DMS153 treated with DMSO at 0.1 percent for 48 hours (cell line): ENCODE data around the gene CHKB.
"Not testable (repeated sequence)": the region's sequence is repeated elsewhere in the genome, so short reads cannot be mapped to it uniquely, and the experiment has no call there.

ENCODE experiments used
- DNase-seq: peaks from one replicate; lab custom pipeline; 2025; ENCODE audit not compliant: unreplicated experiment; lab: John Stamatoyannopoulos, UW

The CHKB gene, protein sequence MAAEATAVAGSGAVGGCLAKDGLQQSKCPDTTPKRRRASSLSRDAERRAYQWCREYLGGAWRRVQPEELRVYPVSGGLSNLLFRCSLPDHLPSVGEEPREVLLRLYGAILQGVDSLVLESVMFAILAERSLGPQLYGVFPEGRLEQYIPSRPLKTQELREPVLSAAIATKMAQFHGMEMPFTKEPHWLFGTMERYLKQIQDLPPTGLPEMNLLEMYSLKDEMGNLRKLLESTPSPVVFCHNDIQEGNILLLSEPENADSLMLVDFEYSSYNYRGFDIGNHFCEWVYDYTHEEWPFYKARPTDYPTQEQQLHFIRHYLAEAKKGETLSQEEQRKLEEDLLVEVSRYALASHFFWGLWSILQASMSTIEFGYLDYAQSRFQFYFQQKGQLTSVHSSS

DNA sequence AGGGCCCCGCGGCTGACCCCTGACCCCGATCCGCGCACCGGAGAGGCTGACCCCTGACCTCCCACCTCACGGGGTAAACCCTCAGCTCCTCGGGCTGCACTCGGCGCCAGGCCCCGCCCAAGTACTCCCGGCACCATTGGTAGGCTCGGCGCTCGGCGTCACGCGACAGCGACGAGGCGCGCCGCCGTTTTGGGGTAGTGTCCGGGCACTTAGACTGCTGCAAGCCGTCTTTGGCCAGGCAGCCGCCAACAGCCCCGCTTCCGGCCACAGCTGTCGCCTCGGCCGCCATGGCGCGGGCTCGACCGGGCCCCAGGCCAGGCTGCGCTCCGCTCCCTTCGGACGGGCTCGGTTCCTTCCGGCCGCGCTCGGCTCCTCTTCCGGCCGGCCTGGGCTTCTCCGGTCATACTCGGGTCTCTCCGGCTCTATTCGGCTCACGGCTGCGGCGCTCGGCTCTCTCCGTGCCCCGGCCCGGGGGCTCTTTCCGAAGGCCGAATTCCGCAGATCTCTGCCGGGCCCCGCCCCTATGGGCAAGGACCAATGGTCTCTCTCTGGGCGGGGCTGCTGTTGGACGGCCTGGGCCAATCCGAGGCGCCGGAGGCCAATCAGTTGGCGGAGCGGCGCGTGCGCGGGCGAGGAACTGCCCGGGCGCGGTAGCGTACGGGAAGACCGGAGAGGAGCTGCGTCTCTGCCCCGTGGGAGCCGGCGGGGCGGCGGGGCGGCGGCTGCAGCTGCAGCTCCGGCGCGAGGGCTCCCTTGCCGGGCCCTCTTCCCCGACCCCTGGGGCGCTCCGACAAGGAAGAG is at the start of gene CHKB:
Gene CHKB (minus strand): TSS at position 357 of the 801 bp plus-strand sequence. CDS start 68 bp downstream, at position 289.
- peak; percentile 96 for DNase-seq

DNA sequence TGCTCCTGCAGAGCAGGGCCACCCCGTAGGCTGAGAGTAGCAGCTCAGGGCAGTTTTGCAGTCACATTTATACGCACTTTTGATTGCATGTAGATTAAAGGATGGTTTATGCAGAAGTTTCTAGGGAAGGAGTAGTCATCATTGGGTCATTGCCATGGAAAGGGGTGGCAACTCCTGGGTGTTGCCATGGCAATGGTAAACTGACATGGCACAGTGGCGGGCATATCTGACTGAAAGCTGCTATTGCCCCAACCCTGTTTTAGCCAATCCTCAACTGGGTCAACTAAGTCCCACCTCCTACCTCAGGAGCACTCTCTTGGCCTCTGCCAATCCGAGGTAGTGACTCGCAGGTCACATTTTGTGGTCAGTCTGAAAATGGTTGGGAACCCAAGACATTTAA is 47.7 kb upstream of the CHKB start:
- no peak for DNase-seq

DNA sequence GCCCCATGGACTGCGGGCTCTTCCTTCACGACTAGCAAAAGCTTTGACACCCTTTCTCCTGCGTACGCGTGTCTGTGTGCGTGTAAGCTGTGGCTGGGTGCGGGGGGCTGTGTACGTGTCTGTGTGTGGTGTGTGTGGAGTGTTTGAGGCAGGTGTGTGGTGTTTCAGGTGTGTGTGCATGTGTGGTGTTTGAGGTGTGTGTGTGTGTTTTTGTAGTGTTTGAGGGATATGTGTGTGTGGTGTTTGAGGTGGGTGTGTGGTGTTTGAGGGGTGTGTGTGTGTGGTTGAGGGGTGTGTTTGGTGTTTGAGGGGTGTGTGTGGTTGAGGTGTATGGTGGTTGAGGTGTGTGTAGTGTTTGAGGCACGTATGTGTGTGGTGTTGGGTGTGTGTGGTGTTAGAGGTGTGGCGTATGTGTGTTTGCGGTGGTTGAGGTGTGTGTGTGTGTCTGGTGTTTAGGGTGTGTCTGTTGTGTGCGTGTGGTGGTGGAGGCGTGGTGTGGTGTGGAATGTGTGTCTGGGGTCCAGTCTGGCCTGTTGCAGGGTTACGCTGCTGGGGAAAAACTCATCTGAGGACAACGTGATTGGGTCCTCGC is 46.0 kb upstream of the CHKB start:
- no peak for DNase-seq

GRCh38 chr22:50627642-50628542 is 45.2 kb upstream of the CHKB start, which contains the start of gene ARSA:
ARSA (minus strand) TSS chr22:50628152; CDS start chr22:50627779, 373 bp downstream.
- peak; percentile 20 for DNase-seq

DNA sequence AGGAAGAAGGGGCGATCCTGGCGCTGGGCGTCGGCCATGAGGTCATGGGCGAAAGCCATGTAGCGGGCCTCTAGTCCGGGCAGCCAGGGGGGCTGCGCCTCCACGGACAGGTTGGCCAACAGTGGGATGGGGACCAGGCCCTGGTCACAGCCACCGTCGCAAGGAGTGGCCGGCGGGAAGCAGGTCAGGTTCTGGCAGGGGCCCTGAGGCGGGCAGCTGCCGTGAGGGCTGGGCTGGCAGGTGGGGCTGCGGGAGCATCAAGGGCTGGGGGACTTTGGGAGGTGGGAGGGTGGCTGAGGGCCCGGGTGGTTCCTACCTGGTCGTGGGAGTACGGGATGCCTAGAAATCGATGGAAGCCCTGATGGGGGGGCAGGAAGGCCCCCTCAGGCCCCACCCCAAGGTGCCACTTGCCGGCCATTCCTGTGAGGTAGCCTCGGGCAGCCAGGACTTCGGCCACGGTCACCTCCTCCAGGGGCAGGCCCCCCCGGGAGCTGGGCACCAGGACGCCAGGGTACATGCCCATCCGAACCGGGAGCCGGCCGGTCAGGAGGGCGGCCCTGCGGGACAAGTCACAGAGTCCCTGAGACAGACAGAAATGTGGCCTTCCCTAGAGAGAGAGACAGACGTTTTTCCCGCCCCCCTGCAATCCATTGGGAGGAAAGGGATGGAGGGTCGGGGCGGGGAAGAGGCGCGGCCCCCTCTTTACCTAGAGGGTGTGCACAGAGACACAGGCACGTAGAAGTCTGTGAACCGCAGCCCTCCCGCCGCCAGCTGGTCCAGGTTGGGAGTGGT is 44.4 kb upstream of the CHKB start:
- no peak for DNase-seq

- DNase-seq = no peak
Observed at GRCh38 chr22:50626314-50626849, 43.7 kb upstream of the CHKB start.

GRCh38 chr22:50625568-50626313 is 43.1 kb upstream of the CHKB start:
- DNase-seq = no peak

DNA sequence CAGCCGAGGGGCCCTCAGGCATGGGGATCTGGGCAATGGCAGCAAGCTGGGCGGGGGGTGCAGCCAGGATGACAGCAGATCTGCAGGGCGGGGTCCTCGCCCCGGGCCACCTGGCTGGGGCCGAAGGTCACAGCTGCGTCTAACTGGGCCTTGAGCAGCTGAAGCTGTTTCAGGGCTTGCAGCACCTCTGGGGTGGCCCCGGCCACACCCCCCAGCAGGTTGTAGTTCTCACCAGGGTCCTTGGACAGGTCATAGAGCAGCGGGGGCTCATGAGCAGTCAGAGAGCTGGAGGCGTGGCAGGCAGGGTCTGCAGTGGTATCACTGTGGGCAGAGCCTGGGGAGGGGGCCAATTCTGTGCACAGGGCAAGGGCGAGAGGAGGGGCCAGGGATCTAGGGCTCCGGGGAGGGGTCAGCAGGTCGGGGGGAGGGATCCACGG is 42.5 kb upstream of the CHKB start:
- no peak for DNase-seq

DNA sequence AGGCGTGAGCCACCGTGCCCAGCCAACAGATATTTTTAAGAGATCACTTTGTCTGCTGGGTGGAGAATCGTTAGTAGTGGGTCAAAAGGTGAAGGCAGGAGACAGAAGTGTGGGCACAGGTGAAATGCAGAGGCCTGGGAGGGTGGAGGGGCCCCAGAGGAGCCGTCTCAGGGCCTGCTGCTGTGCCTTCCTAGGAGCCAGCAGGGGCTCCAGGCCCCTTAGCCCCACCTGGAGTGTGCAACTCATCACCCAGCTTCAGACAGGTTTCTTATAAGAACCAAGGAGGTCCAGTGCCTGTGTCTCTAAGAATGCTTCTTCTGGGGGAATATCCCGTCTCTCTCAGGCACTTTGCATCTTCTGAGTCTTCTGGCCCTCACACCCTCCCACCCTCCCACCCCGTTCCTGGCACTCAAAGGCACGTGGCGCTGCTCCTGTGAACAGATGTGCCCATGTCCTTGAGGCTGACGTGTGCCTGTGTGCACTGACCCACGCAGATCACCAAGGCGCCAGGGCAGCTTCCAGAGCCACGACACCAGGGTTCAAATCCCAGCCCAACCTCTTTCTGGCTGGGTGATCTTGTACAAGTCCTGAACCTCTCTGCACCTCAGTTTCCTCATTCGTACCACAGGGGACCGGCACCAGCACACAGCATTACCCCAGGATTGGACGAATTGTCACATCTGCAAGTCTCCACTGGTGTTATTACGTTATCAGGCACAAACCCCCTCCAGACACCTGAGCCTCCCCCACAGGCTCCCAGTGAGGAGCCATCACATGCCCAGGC is 41.9 kb upstream of the CHKB start:
- DNase-seq = no peak

- peak; percentile 76 for DNase-seq
Observed at GRCh38 chr22:50622723-50623327, 40.2 kb upstream of the CHKB start.

GRCh38 chr22:50621948-50622722 is 39.5 kb upstream of the CHKB start:
- peak; percentile 27 for DNase-seq

DNA sequence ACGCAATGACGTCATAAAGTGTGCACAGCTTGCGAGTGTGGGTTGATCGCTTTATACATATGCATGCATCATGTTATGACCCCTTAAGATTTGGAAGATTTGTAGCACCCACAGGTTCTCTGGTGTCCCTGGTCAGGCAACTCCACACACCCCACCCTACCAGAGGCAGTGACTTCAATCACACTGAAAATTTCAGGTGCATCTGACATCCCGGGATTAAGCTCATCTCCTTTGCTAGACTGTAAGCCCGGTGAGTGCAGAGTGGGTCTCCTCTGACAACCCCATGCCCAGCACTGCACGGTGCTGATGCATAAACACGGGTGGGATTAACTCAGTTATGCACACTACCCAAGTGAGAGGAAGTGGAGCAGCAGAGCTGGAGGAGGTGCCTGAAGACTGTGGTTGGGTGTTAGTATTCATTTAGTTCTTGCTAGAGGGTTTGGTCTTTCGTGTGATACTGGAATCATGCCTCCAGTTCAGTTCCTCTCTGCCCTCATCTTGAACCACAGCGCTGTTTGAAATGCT is 38.8 kb upstream of the CHKB start:
- DNase-seq = no peak

GRCh38 chr22:50620593-50621355 is 38.1 kb upstream of the CHKB start:
- DNase-seq = peak; percentile 54

- not testable (repeated sequence) for DNase-seq
Observed at GRCh38 chr22:50614296-50614695, 31.6 kb upstream of the CHKB start.

DNA sequence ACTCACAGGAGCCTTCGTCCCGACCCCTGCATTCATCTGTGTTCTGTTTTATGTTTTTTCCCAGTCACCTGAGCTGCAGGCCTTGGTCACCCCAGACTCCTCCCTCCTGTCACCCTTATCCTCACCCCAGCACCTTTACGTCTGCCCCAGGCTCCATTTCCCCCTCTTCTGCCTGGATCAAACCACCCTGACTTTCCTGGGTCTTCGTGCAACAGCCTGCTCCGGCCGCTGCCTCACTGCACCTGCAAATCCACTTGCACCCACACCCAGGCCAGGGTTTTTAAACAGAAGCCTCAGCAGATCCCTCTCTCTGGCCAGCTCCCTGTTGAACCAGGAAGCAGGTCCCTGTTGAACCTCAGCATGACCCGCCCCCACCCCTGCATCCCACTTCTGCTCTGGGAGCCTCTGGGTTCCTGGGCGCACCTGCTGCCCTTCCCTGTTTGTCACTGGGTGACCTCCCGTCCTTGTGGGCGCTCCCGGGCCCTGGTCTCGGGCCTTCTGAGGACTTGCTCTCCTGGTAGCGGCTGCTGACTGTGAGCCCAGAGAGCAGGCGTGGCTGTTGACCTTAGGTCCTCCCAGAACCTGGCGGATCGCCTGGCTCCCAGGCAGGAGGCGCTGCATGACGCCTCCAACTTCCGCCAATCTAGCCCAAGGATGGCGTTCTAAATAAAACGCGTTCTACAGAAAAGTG is 30.8 kb upstream of the CHKB start:
- DNase-seq = peak; percentile 73
